Measurements from ENCODE around the gene PKP1.

The PKP1 gene

DNA sequence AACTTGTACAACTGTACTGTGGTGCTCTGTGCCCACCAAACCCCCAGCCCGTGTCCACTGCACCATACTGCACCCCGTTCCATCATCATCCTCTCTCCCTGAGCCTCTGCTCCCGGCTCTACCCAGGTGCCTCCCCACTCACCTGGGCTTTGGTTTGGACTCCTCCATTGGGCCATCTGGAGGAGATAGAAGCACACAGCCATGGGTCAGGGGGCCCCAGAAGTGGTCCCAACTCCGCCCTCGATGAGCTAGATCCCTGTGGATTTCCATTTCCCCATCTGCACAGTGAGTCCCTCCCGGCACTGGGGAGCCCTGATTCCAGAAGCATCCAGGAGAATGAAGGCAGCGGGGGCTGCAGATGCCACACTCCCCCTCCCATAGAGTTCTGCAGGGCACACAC is 83.4 kb downstream of the PKP1 start:
- DNase-seq (ENCODE audit: low read depth, low spot score): no peak

DNA sequence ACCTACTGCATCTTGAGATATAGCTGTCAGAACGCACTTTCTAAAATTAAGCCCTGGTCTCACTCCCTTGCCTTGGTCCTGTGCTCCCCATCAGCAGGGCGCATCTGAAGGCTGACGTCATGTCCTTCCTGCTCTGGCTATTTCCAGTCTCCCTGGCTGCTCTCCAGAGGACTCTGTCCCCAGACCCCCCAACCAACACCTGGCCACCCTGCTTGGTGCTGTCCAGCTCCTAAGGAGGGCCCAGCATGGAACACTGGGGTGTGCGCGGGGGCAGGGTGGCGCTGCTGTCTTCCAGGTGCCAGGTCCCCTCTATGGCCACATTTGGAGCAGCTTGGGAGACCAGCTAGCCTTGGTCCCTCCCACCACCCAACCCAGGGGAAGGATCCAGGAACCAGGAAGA is 85.9 kb downstream of the PKP1 start:
- DNase-seq (ENCODE audit: low read depth, low spot score): no peak

DNA sequence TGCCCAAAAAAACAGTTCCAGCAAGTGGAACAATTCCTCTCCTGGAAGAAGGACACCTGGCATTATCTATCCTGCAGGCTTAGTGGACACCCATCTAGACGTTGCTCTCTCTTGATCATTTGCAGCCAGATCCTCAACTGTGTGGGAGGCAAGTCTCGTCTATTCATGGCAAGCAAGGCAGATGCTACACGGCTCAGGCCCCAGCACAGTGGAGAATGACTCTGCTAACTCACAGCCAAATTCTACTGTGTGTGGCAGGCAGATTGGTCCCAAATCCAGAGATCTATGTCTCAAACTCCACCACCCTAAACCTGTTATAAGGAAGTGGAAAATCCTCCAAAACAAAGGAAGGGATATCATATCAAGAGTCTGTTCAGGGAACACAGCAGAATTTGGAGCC is 87.2 kb downstream of the PKP1 start:
- DNase-seq (ENCODE audit: low read depth, low spot score): no peak

DNA sequence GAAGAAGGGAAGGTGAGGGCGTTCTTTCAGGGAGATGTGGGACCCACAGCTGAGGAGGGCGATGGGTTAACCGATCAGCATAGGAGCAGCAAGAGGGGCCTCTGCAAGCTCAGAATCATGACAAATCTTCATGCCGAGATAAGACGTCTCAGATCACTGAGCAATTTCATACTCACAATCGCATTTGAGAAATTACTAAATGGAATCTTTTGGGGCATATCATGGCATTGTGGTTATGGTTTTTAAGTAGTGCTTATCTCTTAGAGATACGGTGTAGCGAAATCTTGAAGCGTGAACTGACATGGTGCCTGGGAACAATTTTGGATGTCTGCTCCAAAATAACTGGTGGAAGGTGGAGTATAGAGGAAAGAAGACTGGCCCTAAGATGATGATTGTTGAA is 88.0 kb downstream of the PKP1 start:
- DNase-seq (ENCODE audit: low read depth, low spot score): no peak

DNA sequence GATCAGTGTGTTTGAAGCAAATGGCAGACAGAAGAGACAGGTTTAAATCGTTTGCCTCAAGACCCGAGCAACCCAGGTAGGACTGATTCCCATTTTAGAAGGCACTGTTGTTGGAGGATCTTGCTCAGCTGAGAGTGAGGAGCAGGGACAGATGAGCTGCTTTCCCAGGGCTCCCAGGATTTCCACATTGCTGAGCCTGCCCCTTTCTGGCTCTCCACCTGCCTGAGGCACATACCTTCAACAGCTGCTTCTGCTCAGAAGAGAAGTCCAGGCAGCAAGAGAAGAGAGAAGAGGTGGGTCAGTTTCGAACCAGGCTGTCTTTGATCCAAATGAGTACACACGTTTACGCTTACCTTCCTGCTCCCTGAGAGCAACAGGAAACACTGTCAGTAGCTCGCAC is 88.5 kb downstream of the PKP1 start:
- DNase-seq (ENCODE audit: low read depth, low spot score): no peak

DNA sequence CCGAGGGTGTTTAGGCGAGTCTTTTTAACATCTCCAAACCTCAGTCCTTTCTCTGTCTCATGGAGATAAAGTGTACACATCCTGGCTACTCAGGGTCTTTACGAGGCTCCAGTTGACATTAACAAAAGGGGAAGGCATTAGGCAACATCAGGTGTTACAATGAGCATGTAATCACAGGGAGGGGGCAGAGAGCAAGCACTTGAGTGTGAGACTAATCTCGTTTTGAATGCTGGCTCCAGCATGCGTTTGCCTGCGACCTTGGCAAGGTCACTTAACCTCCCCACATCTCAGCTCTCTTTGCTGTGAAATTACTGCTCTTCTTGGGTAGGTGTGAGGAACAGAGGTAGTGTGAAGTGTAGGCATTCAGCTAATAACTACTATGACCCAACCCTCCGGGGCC is 91.1 kb downstream of the PKP1 start:
- DNase-seq (ENCODE audit: low read depth, low spot score): no peak

DNA sequence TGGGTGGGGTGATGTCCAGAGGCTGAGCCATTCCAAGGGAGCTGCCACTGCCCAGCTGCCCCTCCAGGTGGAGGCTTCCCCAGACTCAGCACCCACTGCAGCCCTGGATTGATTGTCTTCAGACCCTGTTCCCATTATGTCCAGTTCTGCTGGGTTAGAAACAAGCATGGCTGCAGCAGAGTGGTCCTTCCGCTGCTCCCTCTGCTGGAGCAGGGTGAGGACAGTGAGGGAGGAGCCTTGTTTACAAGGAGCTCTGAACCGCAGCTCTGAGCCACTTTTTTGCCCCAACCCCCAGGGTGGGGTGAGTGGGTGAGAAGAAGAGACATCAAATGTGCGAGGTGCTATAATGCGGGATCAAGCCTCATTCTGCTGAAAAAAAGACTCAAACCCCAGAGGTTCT is 91.9 kb downstream of the PKP1 start:
- DNase-seq (ENCODE audit: low read depth, low spot score): no peak

DNA sequence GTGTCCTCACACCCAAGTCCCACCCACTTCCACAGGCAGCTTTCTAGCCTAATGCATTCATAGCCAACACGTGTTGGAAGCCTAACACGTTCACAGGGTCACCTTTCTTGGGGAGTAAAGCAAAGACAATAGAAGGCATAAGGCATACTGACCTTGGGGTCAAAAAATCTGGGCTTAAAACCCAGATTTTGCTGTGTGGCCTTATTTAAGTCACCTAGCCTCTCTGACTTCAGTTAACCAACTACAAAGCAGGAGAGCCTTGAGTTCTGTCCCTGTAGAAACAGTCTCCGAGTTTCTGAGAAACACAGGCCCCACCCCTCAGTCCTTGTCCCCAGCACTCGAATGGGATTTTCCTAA is 92.8 kb downstream of the PKP1 start:
- DNase-seq (ENCODE audit: low read depth, low spot score): no peak

DNA sequence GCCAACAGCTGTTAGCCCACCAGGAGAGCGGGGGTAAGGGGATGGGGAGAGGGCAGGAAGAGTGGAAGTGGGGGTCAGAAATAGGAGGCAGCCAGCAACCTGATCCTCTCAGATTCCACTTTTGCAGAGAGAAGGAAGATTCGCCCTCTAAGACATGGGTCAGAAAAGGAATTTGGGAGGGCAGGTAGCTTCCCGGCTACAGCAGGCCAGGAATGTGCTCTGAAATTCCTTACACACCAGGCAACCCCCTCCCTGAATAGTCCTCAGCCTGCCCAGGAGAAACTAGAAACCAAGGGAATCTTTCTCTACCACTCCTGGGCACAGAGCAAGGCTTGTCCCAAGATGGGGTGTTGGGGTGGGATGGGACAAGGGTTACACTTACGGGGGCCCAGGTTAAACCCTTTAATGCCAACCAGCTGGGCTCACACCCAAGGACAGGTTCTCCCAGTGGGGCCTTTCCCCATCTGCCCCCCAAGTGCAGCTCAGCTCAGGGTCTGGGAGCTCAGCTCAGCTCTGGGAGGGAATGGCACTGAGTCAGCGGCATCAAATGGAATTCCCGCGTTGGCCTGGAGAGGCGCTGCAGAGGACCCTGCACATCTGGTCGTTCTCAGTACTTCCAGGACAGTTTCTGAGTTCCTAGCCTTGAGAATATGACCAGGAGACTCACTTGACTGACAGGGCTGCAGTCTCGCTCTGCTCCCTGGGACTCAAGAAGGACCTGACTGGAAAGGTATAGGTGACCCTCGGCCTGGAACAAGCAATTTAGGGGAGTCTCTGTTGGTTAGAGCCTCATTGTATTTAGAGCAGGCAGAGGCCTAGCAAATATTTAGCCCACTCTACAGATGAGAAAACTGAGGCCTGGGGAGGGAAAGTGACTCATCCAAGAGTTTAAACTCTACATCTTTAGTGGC is 93.4 kb downstream of the PKP1 start:
- peak; percentile 49 for DNase-seq (ENCODE audit: low read depth, low spot score)

DNA sequence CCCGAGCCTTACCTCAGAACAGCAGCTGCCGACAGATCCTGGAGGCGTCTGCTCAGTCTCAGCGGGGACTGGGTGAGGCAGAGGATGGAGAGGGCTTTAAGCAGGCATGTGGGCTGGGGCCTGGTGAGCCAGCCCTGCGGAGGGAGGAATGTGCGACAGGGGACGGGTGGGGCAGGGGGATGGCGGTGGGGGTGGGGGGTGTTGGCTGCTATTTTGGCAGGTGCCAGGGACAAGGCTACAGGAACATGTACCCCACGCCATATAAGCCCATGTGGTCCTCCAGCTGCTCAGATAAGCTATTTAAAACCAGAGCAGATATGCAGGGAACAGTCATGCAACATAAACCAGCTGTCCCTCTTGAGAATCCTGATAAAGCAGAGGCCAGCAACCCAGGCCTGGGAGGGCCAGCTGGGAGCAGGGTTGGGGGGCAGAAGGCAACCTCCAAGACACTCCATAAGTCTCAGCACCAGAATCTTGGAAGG is 94.3 kb downstream of the PKP1 start, which contains the start of gene TNNT2:
TNNT2 (minus strand) TSS at position 70 of the 482 bp plus-strand sequence. CDS start 4,426 bp downstream, outside the sequence.
- no peak for DNase-seq (ENCODE audit: low read depth, low spot score)

DNA sequence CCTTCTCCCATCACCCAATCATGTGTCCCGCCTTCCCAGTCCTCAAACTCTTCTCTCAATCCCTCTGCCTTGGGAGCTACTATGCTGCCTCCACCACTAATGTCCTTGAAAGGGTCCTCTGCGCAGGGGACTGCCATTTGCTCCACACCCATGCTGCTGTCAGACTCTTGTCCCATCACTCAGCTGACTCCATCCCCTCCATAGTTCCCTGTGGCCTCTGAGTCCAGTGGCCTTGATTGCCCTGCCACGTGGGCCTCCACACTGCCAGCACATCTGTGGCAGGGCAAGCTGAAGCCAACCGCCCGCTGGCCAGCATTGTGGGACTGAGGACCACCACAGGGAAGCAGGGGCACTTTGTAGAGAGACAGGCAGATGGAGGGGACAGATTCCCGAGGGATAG is 95.5 kb downstream of the PKP1 start:
- no peak for DNase-seq (ENCODE audit: low read depth, low spot score)

DNA sequence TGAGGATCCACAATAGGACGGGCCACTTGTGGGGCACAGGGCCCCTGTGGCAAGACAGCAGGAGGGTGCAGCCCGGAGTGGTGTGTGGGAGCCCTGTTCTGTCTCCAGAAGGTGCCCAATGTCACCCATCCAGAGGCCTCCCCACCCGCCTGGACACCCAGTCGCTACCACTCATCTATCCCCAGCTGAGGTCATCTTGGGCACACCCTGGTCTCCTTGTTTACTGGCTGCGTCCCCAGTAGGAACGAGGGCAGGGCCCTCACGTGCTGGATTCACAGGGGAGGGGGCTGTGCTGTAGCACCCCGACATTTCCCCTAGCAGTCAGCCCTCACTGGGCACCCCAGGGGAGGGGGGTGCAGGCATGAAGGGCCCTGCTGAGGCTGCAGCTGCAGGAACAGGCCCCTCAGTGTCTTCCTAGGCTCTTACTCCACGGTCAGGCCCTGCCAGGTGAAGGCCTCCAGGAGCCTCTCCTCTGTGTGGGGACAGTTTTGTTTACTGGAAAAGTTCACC is 96.5 kb downstream of the PKP1 start:
- no peak for DNase-seq (ENCODE audit: low read depth, low spot score)

DNA sequence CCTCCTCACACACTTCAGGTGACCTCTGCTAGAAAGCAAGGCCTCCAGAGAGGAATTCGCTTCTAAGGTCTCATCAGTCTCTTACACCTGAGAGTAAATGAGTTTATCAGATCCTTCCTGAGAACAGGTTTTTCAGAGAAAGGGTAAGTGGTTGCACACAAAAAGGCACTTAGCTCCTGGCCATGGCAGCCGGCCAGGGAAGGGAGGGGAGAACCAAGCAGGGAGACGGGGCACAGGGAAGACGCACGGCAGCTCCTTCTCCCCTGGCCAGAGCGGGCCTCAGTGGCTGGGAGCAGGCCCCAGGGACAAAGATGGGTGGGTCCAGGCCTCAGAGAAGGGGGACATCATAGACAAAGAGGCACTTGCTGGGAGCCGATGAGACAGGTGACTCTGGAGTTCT is 97.8 kb downstream of the PKP1 start:
- DNase-seq (ENCODE audit: low read depth, low spot score): no peak

All from astrocyte of the hippocampus (primary cell).